Measurements from ENCODE around the gene TEX22. TPM values are rescaled to one million over a fixed set of nuclear protein-coding genes. Genes with fewer than 3 reads are reported as not detected.

TEX22 gene
- total and polyA plus RNA-seq, 7 donors, result 0.10 to 0.75 (median 0.34) TPM; not detected in 2

Other genes with a start within 250 kb of the TEX22 start
- 10 to 100 TPM; 18.4 to 34.0 (median 28.2) TPM for gene JAG2, start 229.8 kb upstream of the TEX22 start, total RNA-seq
- gene JAG2, start 229.8 kb upstream of the TEX22 start, polyA plus RNA-seq, result 10 to 100 TPM; 10.6 to 25.9 (median 10.6) TPM
- 10 to 100 TPM; 23.3 to 44.5 (median 24.6) TPM for gene NUDT14, start 217.2 kb upstream of the TEX22 start, total RNA-seq
- gene NUDT14, start 217.2 kb upstream of the TEX22 start, polyA plus RNA-seq, result 10 to 100 TPM; 14.7 to 45.4 (median 22.3) TPM
- 10 to 100 TPM; 56.9 to 75.3 (median 69.1) TPM for gene BTBD6, start 150.0 kb upstream of the TEX22 start, total RNA-seq
- 10 to 100 TPM; 48.3 to 79.7 (median 72.2) TPM for gene BTBD6, start 150.0 kb upstream of the TEX22 start, polyA plus RNA-seq
- gene BRF1, start 97.5 kb upstream of the TEX22 start, total RNA-seq, result 10 to 100 TPM; 17.1 to 26.2 (median 20.9) TPM
- gene BRF1, start 97.5 kb upstream of the TEX22 start, polyA plus RNA-seq, result 10 to 100 TPM; 12.9 to 15.3 (median 13.4) TPM
- 10 to 100 TPM; 67.8 to 79.1 (median 75.3) TPM for gene PACS2, start 83.8 kb upstream of the TEX22 start, total RNA-seq
- 10 to 100 TPM; 57.1 to 83.1 (median 65.1) TPM for gene PACS2, start 83.8 kb upstream of the TEX22 start, polyA plus RNA-seq
- 10 to 100 TPM; 41.1 to 48.6 (median 45.1) TPM for gene MTA1, start 21.3 kb downstream of the TEX22 start, total RNA-seq
- 10 to 100 TPM; 22.6 to 32.8 (median 25.5) TPM for gene MTA1, start 21.3 kb downstream of the TEX22 start, polyA plus RNA-seq
- gene CRIP2, start 76.3 kb downstream of the TEX22 start, total RNA-seq, result 10 to 100 TPM; 23.1 to 46.5 (median 30.2) TPM
- 10 to 100 TPM; 28.5 to 71.8 (median 47.3) TPM for gene CRIP2, start 76.3 kb downstream of the TEX22 start, polyA plus RNA-seq
- 10 to 100 TPM; 11.5 to 24.9 (median 14.2) TPM for gene CRIP1, start 88.3 kb downstream of the TEX22 start, total RNA-seq
- 10 to 100 TPM; 17.5 to 27.2 (median 20.6) TPM for gene CRIP1, start 88.3 kb downstream of the TEX22 start, polyA plus RNA-seq
- gene TEDC1, start 92.7 kb downstream of the TEX22 start, total RNA-seq, result 1 to 10 TPM in 3 of 4 donors, under 1 TPM in 1; 0.95 to 2.0 (median 1.2) TPM
- 1 to 10 TPM; 1.9 to 5.2 (median 2.3) TPM for gene TEDC1, start 92.7 kb downstream of the TEX22 start, polyA plus RNA-seq
- gene TMEM121, start 128.0 kb downstream of the TEX22 start, total RNA-seq, result under 1 TPM; 0.23 to 0.60 (median 0.39) TPM
- gene TMEM121, start 128.0 kb downstream of the TEX22 start, polyA plus RNA-seq, result under 1 TPM; 0.08 to 0.60 (median 0.17) TPM

Measured in psoas muscle (tissue), 7 donors.